Trophoblast cell (in vitro differentiated cells and primary cell): ENCODE measurements around the gene GSC2.

Experiments used
- DNase-seq, 2 donors: peaks; one replicate each; pipeline ENCODE4 v3.0.0-alpha.2; 2016
- H2AFZ ChIP-seq: 2 replicates; pipeline ENCODE4 v1.6.1; 2013; ENCODE audit warnings: low read length, moderate library complexity, mild to moderate bottlenecking; ENCODE audit not compliant: insufficient read depth, poor library complexity
- H2AK5ac ChIP-seq: 2 replicates; pipeline ENCODE4 v1.6.1; 2013; ENCODE audit warnings: mild to moderate bottlenecking, low read length
- H2BK120ac ChIP-seq: 2 replicates; pipeline ENCODE4 v1.6.1; 2013; ENCODE audit warnings: low read length, mild to moderate bottlenecking, moderate library complexity; ENCODE audit not compliant: insufficient read depth, poor library complexity
- H2BK12ac ChIP-seq: 2 replicates; pipeline ENCODE4 v1.6.1; 2013; ENCODE audit warnings: mild to moderate bottlenecking, low read length, moderate library complexity
- H2BK5ac ChIP-seq: 2 replicates; pipeline ENCODE4 v1.6.1; 2013; ENCODE audit warnings: low read length, low read depth, moderate library complexity, mild to moderate bottlenecking; ENCODE audit not compliant: poor library complexity
- H3K14ac ChIP-seq: 2 replicates; pipeline ENCODE4 v1.6.1; 2013; ENCODE audit warnings: mild to moderate bottlenecking, low read length
- H3K18ac ChIP-seq: 2 replicates; pipeline ENCODE4 v1.6.1; 2013; ENCODE audit warnings: mild to moderate bottlenecking, low read length
- H3K23ac ChIP-seq: 2 replicates; pipeline ENCODE4 v1.6.1; 2013; ENCODE audit warnings: low read length
- H3K27ac ChIP-seq: 2 replicates; pipeline ENCODE4 v1.5.1; 2013; ENCODE audit warnings: low read depth, mild to moderate bottlenecking, inconsistent platforms, low read length, moderate library complexity
- H3K27me3 ChIP-seq: 2 replicates; pipeline ENCODE4 v1.6.1; 2013; ENCODE audit warnings: inconsistent platforms, mild to moderate bottlenecking, low read length, moderate library complexity; ENCODE audit not compliant: insufficient read depth
- H3K36me3 ChIP-seq, 2 experiments: 1 replicate in 1 of 2; 2 replicates in 1 of 2; pipeline ENCODE4 v1.6.1; 2013; ENCODE audit warnings: low read length in 2 of 2, mild to moderate bottlenecking in 2 of 2, moderate library complexity in 1 of 2; ENCODE audit not compliant: insufficient read depth in 2 of 2, control insufficient read depth in 1 of 2
- H3K4ac ChIP-seq: 2 replicates; pipeline ENCODE4 v1.6.1; 2013; ENCODE audit warnings: low read depth, mild to moderate bottlenecking, low read length, moderate library complexity
- H3K4me1 ChIP-seq, 2 experiments: 1 replicate in 1 of 2; 2 replicates in 1 of 2; pipeline ENCODE4 v1.6.1; 2013; ENCODE audit warnings: low read length in 2 of 2, mild to moderate bottlenecking in 2 of 2, moderate library complexity in 1 of 2; ENCODE audit not compliant: insufficient read depth in 2 of 2, control insufficient read depth in 1 of 2
- H3K4me2 ChIP-seq: 2 replicates; pipeline ENCODE4 v1.6.1; 2013; ENCODE audit warnings: inconsistent platforms, mild to moderate bottlenecking, low read length, moderate library complexity
- H3K4me3 ChIP-seq: 2 replicates; pipeline ENCODE4 v1.5.1; 2013; ENCODE audit warnings: mild to moderate bottlenecking, low read depth, low read length, inconsistent platforms
- H3K79me1 ChIP-seq: one replicate; pipeline ENCODE4 v1.6.1; 2013; ENCODE audit warnings: low read length
- H3K79me2 ChIP-seq: 2 replicates; pipeline ENCODE4 v1.6.1; 2013; ENCODE audit warnings: low read length, mild to moderate bottlenecking; ENCODE audit not compliant: control insufficient read depth, insufficient read depth, poor library complexity
- H3K9ac ChIP-seq: 2 replicates; pipeline ENCODE4 v1.6.1; 2013; ENCODE audit warnings: mild to moderate bottlenecking, low read length
- H3K9me3 ChIP-seq: 2 replicates; pipeline ENCODE4 v1.6.1; 2013; ENCODE audit warnings: low read depth, mild to moderate bottlenecking, control low read depth, inconsistent platforms, low read length; ENCODE audit not compliant: insufficient read depth
- H4K12ac ChIP-seq: 2 replicates; pipeline ENCODE4 v1.6.1; 2013; ENCODE audit warnings: low read depth, mild to moderate bottlenecking, low read length, moderate library complexity
- H4K8ac ChIP-seq: 2 replicates; pipeline ENCODE4 v1.6.1; 2013; ENCODE audit warnings: low read depth, mild to moderate bottlenecking, low read length, moderate library complexity
- H4K91ac ChIP-seq: one replicate; pipeline ENCODE4 v1.6.1; 2013; ENCODE audit warnings: low read depth, mild to moderate bottlenecking, low read length, moderate library complexity
- WGBS: extraction: QIAGEN DNeasy Blood & Tissue Kit; methylation state at CpG from one replicate; pipeline ENCODE4 v1.1.7; 2013; ENCODE audit warnings: missing lambda C conversion rate; ENCODE audit not compliant: insufficient read length, insufficient coverage; ENCODE audit errors: extremely low coverage; 5-methylcytosine and 5-hydroxymethylcytosine counted together

Gene GSC2

DNA sequence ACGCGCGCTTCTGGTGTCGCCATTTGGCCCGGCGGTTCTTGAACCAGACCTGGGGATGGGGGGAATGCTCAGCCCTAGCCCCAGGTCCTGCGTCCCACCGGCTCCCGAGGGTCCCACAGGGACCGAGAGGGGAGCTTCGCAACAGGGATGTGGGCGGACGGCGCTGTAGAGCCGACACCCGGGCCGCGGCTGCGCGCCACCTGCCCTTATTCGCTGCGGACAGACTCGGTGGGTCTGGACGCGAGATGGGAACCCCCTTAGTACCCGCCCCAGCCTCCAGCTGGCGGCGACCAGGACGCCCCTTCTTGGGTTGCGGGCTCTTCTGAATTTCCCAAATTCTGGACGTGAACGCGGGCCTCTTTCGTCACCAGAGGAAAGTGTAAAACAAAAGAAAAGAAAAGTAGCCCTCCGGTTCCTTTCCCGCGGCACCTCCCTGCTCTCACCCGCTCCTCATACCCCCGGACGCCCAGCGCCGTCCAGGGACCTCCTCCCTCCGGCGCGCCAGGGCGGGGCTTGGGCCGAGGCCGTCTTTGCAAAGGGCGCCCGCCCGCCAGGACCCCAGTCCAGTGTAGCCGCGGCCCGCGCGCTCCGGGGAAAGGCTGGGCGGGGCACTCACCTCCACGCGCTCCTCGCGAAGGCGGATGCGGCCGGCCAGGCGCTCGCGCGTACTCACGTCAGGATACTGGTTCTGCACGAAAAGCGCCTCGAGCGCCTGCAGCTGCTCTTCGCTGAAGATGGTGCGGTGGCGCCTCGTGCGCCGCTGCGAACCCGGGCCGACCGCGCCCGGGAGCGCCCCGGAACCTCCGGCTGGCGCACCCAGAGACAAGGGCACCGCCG is 827 bp downstream of the GSC2 start:
- Histone ChIP-seq H3K79me2 (no peaks in the 10 kb centered on the region), H3K9me3 (peaks cover 22% of the 10 kb centered on the region), H2BK5ac (no peak overlapping the region), H3K4me1 (peaks cover 0 to 5% of the 10 kb centered on the region in 2 experiments), H3K23ac (no peak overlapping the region), H2AK5ac (no peak overlapping the region), H3K27me3 (peaks cover 62% of the 10 kb centered on the region), H4K8ac (no peak overlapping the region), H2BK120ac (no peak overlapping the region), H3K36me3 (no peaks in the 10 kb centered on the region), H3K27ac (no peak overlapping the region), H3K18ac (no peak overlapping the region), H3K79me1 (no peaks in the 10 kb centered on the region), H3K4me2 (peak overlapping the region; percentile 42), H4K12ac (no peak overlapping the region), H3K4me3 (no peak overlapping the region), H4K91ac (no peak overlapping the region), H3K14ac (no peak overlapping the region), H2BK12ac (no peak overlapping the region), H2AFZ (no peak overlapping the region), H3K9ac (no peak overlapping the region), H3K4ac (no peak overlapping the region)
- peak in 1 of 2 donors; percentile 40 for DNase-seq
- WGBS = no CpG with 5 or more reads among the region's 92 CpGs

- no CpG with 5 or more reads among the region's 33 CpGs for WGBS
- H3K18ac ChIP-seq = no peak overlapping the region
- no peak overlapping the region for H3K4me3 ChIP-seq
- no peak overlapping the region for H3K14ac ChIP-seq
- H2AK5ac ChIP-seq = no peak overlapping the region
- H2BK5ac ChIP-seq = no peak overlapping the region
- no peaks in the 10 kb centered on the region for H3K79me1 ChIP-seq
- no peak overlapping the region for H2AFZ ChIP-seq
- H4K12ac ChIP-seq = no peak overlapping the region
- H2BK12ac ChIP-seq = no peak overlapping the region
- H3K9ac ChIP-seq = no peak overlapping the region
- H3K4me2 ChIP-seq = no peak overlapping the region
- H3K9me3 ChIP-seq = peaks cover 22% of the 10 kb centered on the region
- H2BK120ac ChIP-seq = no peak overlapping the region
- no peak for DNase-seq
- no peaks in the 10 kb centered on the region for H3K36me3 ChIP-seq
- peaks cover 3 to 9% of the 10 kb centered on the region in 2 experiments for H3K4me1 ChIP-seq
- H3K23ac ChIP-seq = no peak overlapping the region
- H3K4ac ChIP-seq = no peak overlapping the region
- no peak overlapping the region for H4K91ac ChIP-seq
- H3K27ac ChIP-seq = no peak overlapping the region
- peaks cover 62% of the 10 kb centered on the region for H3K27me3 ChIP-seq
- H3K79me2 ChIP-seq = peaks cover 2% of the 10 kb centered on the region
- no peak overlapping the region for H4K8ac ChIP-seq
These were observed 1.6 kb downstream of the GSC2 start for GRCh38 chr22:19148417-19149046.

DNA sequence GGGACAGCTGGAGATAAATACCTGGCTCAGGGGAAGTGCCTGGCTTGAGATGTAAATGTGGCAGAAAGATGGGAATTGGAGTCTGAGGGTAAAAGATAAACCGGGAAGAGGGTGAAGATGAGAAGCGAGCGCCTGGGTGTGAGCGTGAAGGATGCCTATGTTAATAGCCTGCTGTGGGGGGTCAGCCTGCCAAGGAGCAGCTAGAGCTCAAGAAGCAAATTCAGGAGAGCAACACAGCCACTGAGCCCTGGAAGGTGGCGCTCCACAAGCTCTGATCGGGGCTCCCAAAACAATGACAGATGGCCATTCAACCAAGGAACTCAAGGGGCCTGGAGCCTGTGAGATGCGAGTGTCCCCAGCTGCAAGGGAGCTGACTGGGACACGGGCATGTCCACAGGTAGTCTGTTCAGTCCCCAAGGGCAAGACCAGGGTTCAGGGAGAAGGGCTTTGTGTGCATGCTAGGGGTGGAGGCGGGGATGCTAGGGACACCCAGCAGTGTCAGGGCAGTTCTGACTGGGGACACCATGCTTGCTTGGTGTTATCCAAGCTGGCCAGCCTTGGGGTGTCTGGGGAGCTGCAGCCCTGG is 2.8 kb downstream of the GSC2 start:
- Histone ChIP-seq H3K4me1 (peaks cover 3 to 9% of the 10 kb centered on the region in 2 experiments), H2AFZ (no peak overlapping the region), H2BK12ac (no peak overlapping the region), H4K12ac (no peak overlapping the region), H3K4me3 (peak overlapping the region; percentile 8), H3K18ac (no peak overlapping the region), H3K14ac (no peak overlapping the region), H4K91ac (no peak overlapping the region), H3K4ac (no peak overlapping the region), H4K8ac (no peak overlapping the region), H3K27ac (no peak overlapping the region), H2AK5ac (no peak overlapping the region), H2BK5ac (no peak overlapping the region), H3K79me1 (no peaks in the 10 kb centered on the region), H3K4me2 (no peak overlapping the region), H3K27me3 (peaks cover 57% of the 10 kb centered on the region), H3K23ac (no peak overlapping the region), H3K9ac (no peak overlapping the region), H3K9me3 (peaks cover 20% of the 10 kb centered on the region), H3K79me2 (peaks cover 2% of the 10 kb centered on the region), H3K36me3 (peaks cover 4 to 5% of the 10 kb centered on the region in 2 experiments), H2BK120ac (no peak overlapping the region)
- no CpG with 5 or more reads among the region's 9 CpGs for WGBS
- DNase-seq = no peak

DNA sequence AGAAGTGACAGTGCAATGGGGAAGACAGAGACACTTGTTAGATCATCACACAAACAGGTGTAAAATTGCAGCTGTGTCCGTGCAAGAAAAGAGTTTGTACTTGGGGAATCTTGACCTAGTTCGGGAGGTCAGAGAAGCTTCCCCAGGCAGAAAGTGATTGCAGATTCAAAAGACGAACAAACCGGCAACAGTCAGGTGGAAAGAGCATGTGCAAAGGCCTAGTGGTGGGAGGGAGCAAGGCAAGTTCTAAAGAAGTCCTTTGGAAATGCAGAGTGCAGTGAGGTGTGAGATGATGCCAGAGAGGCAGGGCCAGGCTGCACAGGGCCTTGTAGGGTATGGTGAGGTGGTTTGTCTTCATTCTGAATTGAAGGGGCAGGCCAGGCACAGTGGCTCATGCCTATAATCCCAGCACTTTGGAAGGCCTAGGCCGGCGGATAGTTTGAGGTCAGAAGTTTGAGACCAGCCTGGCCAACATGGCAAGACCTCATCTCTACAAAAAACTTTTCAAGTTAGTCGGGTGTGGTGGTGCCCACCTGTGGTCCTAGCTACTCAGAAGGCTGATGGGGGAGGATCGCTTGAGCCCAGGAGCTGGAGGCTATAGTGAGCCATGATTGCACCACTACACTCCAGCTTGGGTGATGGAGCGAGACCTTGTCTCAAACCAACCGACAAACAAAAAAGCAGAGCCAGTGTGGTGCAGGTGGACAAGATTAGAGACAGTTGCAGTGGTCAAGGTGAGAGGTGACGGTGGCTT is 3.7 kb downstream of the GSC2 start:
- peaks cover 3 to 9% of the 10 kb centered on the region in 2 experiments for H3K4me1 ChIP-seq
- H3K27ac ChIP-seq = no peak overlapping the region
- H4K91ac ChIP-seq = no peak overlapping the region
- no peak overlapping the region for H4K12ac ChIP-seq
- H2BK5ac ChIP-seq = no peak overlapping the region
- no peak overlapping the region for H2BK12ac ChIP-seq
- no peaks in the 10 kb centered on the region for H3K79me1 ChIP-seq
- H3K18ac ChIP-seq = no peak overlapping the region
- no peak overlapping the region for H3K14ac ChIP-seq
- H4K8ac ChIP-seq = no peak overlapping the region
- no peak overlapping the region for H2AFZ ChIP-seq
- DNase-seq = no peak
- H3K4me2 ChIP-seq = no peak overlapping the region
- no peak overlapping the region for H3K4me3 ChIP-seq
- H3K9ac ChIP-seq = no peak overlapping the region
- H3K27me3 ChIP-seq = peaks cover 49% of the 10 kb centered on the region
- no peak overlapping the region for H3K4ac ChIP-seq
- peaks cover 2% of the 10 kb centered on the region for H3K79me2 ChIP-seq
- H2AK5ac ChIP-seq = no peak overlapping the region
- no CpG with 5 or more reads among the region's 11 CpGs for WGBS
- H3K36me3 ChIP-seq = peaks cover 11% of the 10 kb centered on the region in 2 experiments
- H3K23ac ChIP-seq = no peak overlapping the region
- peaks cover 18% of the 10 kb centered on the region for H3K9me3 ChIP-seq
- H2BK120ac ChIP-seq = no peak overlapping the region
